NCI-H1048 (cell line): ENCODE data around the gene GLYATL1.
A peak's percentile ranks its signal among the peaks of the same experiment; 100 is the strongest.

Experiments used
- DNase-seq: peaks from one replicate; lab custom pipeline; 2025; lab: John Stamatoyannopoulos, UW

The GLYATL1 gene, protein sequence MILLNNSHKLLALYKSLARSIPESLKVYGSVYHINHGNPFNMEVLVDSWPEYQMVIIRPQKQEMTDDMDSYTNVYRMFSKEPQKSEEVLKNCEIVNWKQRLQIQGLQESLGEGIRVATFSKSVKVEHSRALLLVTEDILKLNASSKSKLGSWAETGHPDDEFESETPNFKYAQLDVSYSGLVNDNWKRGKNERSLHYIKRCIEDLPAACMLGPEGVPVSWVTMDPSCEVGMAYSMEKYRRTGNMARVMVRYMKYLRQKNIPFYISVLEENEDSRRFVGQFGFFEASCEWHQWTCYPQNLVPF

DNA sequence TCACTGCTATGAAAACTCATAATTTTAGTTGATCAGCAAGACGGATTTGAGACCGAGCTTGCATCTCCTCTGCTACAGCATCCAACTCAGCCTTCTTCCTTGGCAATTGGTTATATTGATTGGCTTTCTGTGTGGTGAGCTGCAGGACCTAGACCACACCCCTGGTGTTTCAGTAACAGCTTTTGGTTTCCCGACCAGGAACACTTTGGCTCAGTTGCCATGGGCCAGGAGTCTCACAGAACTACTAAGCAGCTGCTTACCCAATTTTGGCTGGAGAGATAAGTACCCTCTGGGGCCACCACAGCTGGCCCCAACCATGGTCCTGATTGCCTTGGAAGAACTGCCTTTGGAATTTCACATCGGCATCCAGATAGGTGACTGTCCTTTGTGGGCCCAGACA is at the start of gene GLYATL1:
GLYATL1 (plus strand) TSS at position 212 of the 400 bp plus-strand sequence. CDS start 7,600 bp downstream, outside the sequence.
- no peak for DNase-seq

DNA sequence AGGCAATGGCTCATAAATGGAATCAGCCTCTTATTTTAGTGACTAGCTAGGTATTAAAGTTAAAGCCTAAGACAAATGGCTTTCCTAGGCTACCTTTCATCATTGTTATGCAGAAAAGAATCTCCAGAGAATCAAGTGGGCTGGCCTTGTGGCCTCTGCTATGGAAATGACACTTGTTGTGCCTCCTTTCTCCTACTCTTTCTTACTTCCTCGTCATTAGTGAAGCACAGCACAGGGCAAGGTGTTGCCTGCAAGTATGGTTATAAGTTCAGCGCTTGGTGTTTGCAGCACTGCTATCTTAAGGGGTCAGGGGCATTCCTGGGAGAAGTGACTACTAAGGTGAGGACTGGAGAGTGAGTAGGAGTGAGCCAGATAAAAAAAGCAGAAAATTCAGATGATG is 45.4 kb upstream of the GLYATL1 start:
- DNase-seq: no peak

DNA sequence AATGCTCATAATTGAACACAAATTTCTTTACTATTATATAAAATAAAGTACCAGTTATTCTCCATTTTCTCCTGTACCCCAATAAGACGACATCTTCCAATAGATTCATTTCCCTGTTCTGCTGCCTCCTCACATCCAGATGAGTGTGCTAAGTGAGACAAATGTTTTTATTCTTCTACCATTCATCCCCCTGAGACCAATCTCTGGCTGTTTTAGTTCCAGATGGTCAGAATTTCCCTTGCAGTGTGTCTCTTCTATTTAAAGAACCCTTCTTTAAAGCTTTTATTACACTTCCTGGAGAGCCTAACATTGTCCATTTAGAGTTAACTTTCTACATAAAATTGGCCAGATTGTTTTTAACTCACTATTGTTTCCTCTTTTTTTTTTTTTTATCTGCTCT is 41.2 kb upstream of the GLYATL1 start:
- no peak for DNase-seq

- DNase-seq: peak; percentile 60
These were observed 38.5 kb upstream of the GLYATL1 start for GRCh38 chr11:58900479-58901420.

DNA sequence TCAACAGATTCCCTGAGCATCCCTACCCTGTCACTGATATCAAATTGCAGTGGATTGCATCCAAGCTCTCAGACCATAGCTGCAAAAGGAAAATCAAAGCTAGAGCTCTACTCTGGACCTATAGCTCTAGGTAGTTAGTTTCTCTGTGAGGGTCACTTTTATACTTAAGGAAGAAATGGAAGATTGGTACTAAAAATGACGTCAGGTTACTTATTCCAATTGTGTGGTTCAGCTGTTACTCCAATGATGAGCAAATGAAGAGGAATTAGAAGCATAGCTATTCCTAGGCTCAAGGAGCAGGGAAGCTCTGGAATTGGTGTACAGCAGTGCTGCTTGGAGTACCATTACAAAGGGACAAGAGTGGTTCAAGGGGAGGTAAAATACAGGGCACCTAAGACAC is 36.4 kb upstream of the GLYATL1 start:
- no peak for DNase-seq

- DNase-seq: no peak
These were observed 34.1 kb upstream of the GLYATL1 start for GRCh38 chr11:58905011-58905720.

DNA sequence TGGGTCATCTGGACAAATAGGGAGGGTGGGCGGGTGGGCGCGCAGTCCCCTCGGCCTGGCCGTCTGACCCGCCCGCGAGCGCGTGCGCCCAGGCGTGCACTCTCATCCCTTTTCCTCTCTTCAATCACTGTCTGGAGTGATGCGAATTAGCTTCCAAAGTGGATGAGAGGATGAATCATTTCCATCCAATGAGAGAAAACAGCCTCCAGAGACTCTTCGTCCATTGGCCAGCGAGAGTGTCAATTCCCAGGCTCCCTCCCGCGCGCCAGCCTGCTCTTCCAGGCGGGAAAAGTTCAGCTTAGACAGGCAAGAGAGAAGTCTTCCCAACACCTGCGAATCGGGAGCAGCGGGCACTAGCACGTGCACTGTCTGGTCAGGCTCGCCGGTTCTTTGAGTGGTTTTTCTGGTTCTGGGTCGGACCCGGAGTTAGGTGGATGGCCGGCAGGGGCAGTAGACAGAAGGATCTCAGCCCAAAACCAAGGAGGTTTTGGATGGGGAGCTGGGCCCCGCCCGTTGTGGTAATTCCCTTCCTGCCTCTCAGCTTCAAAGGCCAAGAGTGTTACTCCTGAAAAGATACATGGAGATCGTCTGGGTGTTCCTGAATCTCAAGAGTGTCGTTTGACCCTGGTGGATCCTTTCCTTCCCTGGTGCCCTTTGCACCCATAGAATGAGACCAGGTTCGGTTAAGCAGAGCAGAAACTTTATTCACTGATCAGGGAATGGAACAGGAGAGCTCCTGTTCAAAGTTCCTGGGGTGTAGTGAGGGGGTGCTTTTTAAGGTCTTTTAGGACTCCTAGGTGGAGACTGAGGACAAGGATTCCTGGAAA is 33.4 kb upstream of the GLYATL1 start:
- no peak for DNase-seq

- no peak for DNase-seq
These were observed 31.5 kb upstream of the GLYATL1 start for GRCh38 chr11:58907780-58908179.

GRCh38 chr11:58912124-58912523 is 27.2 kb upstream of the GLYATL1 start:
- DNase-seq: no peak

DNA sequence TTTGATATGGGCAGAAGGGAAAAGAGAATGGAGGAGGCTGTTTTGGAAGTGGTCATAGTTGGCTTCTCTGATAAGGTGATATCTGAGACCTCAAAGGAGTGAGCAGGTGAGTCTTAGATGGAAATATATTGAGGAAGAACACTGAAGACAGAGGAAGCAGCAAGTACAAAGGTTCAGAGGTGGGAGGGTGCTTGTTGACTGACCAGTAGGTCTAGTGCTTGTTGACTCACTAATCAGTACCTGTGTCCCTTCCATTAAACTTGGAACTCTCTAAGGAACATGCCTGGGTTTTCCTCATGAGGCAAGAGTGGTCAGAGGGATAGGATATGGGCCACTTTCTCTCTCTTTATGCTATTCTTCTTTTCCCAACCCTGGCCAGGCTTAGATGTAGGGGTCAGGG is 25.6 kb upstream of the GLYATL1 start:
- DNase-seq: no peak

DNA sequence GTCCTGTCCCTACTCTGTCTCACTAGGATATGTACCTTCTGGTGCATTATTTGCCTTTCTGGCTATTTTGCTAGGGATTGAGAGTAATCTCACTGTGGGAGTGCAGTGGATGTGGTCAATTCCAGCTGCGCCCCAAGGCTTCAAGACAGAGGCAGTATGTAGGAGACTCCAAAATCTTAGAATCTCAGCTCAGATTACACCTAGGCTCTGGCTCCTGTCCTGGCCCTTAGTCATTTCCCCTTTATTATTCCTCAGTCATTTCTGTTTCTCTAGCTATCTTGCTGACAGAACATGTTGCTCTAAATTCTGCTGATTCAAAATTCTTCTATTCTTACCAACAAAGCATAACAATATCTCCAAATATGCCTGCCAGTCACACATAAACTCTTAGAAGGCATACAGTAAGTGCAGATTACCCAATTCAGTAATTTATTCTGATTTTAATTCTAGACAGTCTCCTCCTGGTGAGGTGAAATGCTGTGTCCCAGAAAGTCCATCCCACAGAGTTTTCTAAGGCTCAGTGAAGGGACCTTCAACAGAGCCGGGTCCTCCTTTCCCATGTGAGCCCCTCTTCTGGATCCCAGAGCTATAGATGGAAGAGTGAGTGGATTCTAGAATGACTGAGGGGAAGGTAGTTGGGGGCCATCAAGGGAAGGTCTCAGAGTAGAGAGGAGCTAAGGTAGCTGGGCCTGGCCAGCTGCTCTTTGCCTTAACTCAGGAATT is 24.3 kb upstream of the GLYATL1 start:
- DNase-seq: no peak

DNA sequence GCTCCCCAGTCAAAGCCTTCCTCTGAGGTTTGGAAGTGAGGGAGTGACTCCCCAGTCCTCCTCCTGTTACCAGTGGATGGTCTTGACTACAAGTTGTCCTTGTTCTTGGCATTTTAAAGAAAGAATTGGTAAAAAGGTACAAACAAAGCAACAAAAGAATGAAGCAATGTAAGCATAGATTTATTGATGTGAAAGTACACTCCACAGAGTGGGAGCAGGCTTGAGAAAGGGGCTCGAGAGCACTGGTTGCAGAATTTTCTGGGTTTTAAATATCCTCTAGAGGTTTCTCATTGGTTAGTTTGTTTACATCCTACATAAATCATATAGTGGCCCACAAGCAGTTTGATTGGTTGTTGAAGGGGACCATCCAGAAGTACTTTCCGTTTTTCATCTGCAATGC is 22.7 kb upstream of the GLYATL1 start:
- no peak for DNase-seq

- no peak for DNase-seq
These were observed 22.0 kb upstream of the GLYATL1 start for GRCh38 chr11:58917159-58917783.

DNA sequence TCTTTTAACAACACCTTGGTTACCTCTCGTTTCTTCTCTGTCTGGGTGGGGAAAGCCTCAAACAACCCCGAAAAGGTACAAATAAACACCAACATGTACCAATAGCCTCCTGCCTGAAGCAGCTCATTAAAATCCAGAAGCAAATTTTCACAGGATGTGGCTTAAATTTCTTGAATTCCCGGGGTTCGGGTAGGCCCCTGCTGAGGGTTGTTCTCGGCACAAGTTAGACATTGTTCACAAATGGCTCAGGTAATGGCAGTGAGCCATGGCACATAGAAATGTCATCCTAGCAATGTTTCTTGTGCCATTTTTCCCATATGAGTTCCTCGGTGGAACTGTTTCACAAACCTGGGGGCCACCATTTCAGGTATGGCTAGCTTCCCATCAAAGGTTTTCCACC is 19.7 kb upstream of the GLYATL1 start:
- DNase-seq: no peak

DNA sequence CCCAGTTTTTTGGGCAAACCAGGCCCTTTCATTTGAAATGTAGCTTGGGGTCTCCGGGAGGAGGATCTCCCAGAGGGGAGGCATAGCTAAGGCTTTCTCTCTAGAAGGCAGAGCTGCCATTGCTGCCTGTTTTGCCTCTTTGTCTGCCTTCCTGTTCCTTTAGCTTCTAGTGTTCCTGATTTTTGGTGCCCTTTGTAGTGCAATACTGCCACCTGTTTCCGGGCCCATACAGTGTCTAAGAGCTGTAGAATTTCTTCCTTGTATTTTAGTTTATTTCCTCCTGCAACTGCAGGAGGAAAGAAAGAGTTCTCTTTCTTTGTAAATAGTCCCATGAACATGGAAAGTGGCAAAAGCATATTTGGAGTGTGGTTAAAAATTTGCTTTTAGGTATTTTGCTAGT is 19.3 kb upstream of the GLYATL1 start:
- DNase-seq: no peak

DNA sequence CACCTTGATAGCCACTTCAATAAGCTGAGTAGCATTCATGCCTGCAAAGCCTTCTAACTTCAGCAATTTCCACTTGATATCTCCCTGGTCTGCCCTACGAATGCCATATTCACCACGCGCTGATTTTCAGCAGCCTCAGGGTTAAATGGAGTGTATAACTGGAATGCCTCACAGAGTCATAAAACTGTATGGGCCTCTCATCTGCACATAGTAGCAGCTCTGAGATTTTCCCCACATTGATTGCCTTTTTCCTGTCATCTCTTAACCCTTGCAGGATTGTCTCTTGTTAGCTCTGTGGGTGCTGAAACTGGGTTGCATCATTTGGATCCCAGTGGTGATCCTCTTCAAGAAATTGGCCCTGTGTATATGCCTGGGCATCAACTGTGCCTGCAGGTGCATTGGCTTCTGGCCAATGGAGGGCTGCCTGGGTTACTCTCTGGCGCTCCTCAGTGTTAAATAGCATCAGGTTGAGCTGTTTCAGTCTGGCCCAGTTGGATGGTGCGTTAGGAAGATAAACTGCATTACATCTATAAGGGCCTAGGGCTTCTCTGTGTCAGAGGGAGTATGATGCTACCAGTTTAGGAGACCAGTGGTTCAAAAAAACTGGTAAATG is 17.4 kb upstream of the GLYATL1 start:
- no peak for DNase-seq

GRCh38 chr11:58922479-58922878 is 16.8 kb upstream of the GLYATL1 start:
- no peak for DNase-seq

GRCh38 chr11:58923300-58923788 is 15.9 kb upstream of the GLYATL1 start:
- no peak for DNase-seq

- no peak for DNase-seq
These were observed 15.1 kb upstream of the GLYATL1 start for GRCh38 chr11:58924230-58924629.

DNA sequence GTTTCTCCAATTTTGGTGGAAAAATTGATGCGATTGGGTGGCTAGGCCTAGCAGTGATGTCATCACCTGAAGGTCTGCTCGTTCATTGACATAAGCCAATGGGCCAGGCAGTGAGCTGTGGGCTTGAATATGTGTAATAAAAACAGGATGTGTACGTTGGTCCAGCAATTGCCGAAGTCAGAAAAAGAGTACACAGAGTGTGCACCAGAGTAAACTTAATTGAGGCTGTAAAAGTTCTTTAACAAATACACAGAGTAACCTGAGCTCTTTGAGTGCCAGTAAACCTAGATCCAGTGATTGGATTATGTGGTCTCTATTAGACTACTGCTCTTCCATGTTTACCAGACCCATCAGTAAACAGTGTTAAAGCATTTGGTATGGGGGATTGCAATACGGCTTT is 13.0 kb upstream of the GLYATL1 start:
- DNase-seq: no peak
